ENCODE data around the gene FAM136A. TPM values are rescaled to one million over a fixed set of nuclear protein-coding genes. Genes with fewer than 3 reads are reported as not detected.

The FAM136A gene
- 10 to 100 TPM; 48.0 to 49.8 TPM for total RNA-seq

- intact Hi-C loops (cut with micrococcal nuclease), result loop anchor here (1.0 to 5.0 kb wide), 5 partner anchors 8 to 577 kb away; partner anchors contain the start of genes C2orf42, GMCL1 and SNRPG
- Mint-ChIP-seq H3K9me3 (no peaks in the 10 kb centered on the region), H3K27me3 (no peaks in the 10 kb centered on the region), H3K4me1 (ENCODE audit: low read depth) (peaks cover 27% of the 10 kb centered on the region), H3K36me3 (peaks cover 23% of the 10 kb centered on the region), H3K27ac (peak within 1 kb of the TSS; percentile 92), H3K4me3 (peak within 1 kb of the TSS; percentile 86)
- peak; percentile 93 for DNase-seq
- CTCF ChIA-PET, result interaction anchor here (0.7 to 6.6 kb wide), 14 partner anchors 8 to 577 kb away, joined by 3 to 139 read pairs (median 4); partner anchors contain the start of genes PCYOX1 and SNRPG
- POLR2A ChIA-PET, result interaction anchor here (1.0 to 1.7 kb wide), 3 partner anchors 8 to 111 kb away, joined by 3 to 11 read pairs (median 3); partner anchors contain the start of genes C2orf42 and SNRPG
Observed at GRCh38 chr2:70301344-70302194, at the start of gene FAM136A. Gene FAM136A (minus strand): TSS chr2:70302067. CDS start chr2:70302011, 56 bp downstream.

- intact Hi-C loops (cut with micrococcal nuclease), result no loop called here
- H3K9me3 Mint-ChIP-seq, result no peaks in the 10 kb centered on the region
- no peak for DNase-seq
- no peaks in the 10 kb centered on the region for H3K4me1 Mint-ChIP-seq (ENCODE audit: low read depth)
- ChIA-PET POLR2A (no interaction called here), CTCF (interaction anchor here (1.0 kb wide), 1 partner anchor 46 kb away, joined by 4 read pairs; no protein-coding TSS in a partner anchor)
- H3K27ac Mint-ChIP-seq, result no peak overlapping the region
- no peak overlapping the region for H3K4me3 Mint-ChIP-seq
- H3K27me3 Mint-ChIP-seq, result peaks cover 10% of the 10 kb centered on the region
- H3K36me3 Mint-ChIP-seq, result no peaks in the 10 kb centered on the region
Observed at GRCh38 chr2:70349921-70350685, 48.2 kb upstream of the FAM136A start.

- DNase-seq, result no peak
- H3K36me3 Mint-ChIP-seq, result no peaks in the 10 kb centered on the region
- no peak overlapping the region for H3K27ac Mint-ChIP-seq
- ChIA-PET CTCF (no interaction called here), POLR2A (no interaction called here)
- intact Hi-C loops (cut with micrococcal nuclease), result no loop called here
- no peak overlapping the region for H3K4me3 Mint-ChIP-seq
- no peaks in the 10 kb centered on the region for H3K4me1 Mint-ChIP-seq (ENCODE audit: low read depth)
- H3K27me3 Mint-ChIP-seq, result peaks cover 9% of the 10 kb centered on the region
- no peaks in the 10 kb centered on the region for H3K9me3 Mint-ChIP-seq
Observed at GRCh38 chr2:70347831-70348230, 46.0 kb upstream of the FAM136A start.

- Mint-ChIP-seq H3K27ac (no peak overlapping the region), H3K9me3 (no peaks in the 10 kb centered on the region), H3K4me3 (no peak overlapping the region), H3K27me3 (peaks cover 1% of the 10 kb centered on the region), H3K36me3 (no peaks in the 10 kb centered on the region), H3K4me1 (ENCODE audit: low read depth) (no peaks in the 10 kb centered on the region)
- CTCF ChIA-PET, result interaction anchor here (5.1 kb wide), 1 partner anchor 273 kb away, joined by 99 read pairs; no protein-coding TSS in a partner anchor
- POLR2A ChIA-PET, result no interaction called here
- DNase-seq, result no peak
- intact Hi-C loops (cut with micrococcal nuclease), result no loop called here
Observed at GRCh38 chr2:70344195-70344594, 42.3 kb upstream of the FAM136A start.

GRCh38 chr2:70341477-70341765 is 39.6 kb upstream of the FAM136A start:
- Mint-ChIP-seq H3K9me3 (no peaks in the 10 kb centered on the region), H3K36me3 (no peaks in the 10 kb centered on the region), H3K4me1 (ENCODE audit: low read depth) (no peaks in the 10 kb centered on the region), H3K27ac (no peak overlapping the region), H3K27me3 (peaks cover 1% of the 10 kb centered on the region), H3K4me3 (no peak overlapping the region)
- ChIA-PET POLR2A (no interaction called here), CTCF (interaction anchor here (0.5 to 5.1 kb wide), 13 partner anchors 9 to 447 kb away, joined by 3 to 99 read pairs (median 4); no protein-coding TSS in a partner anchor)
- DNase-seq, result no peak
- intact Hi-C loops (cut with micrococcal nuclease), result loop anchor here (1.0 kb wide), 3 partner anchors 276 to 307 kb away; no protein-coding TSS in a partner anchor

GRCh38 chr2:70340761-70341476 is 39.1 kb upstream of the FAM136A start:
- POLR2A ChIA-PET, result no interaction called here
- H3K27ac Mint-ChIP-seq, result no peak overlapping the region
- no peaks in the 10 kb centered on the region for H3K36me3 Mint-ChIP-seq
- CTCF ChIA-PET, result interaction anchor here (0.7 to 5.1 kb wide), 17 partner anchors 8 to 428 kb away, joined by 3 to 99 read pairs (median 4); partner anchors contain the start of gene TGFA
- intact Hi-C loops (cut with micrococcal nuclease), result loop anchor here (1.0 kb wide), 3 partner anchors 276 to 307 kb away; no protein-coding TSS in a partner anchor
- H3K27me3 Mint-ChIP-seq, result peaks cover 1% of the 10 kb centered on the region
- no peaks in the 10 kb centered on the region for H3K9me3 Mint-ChIP-seq
- peak; percentile 44 for DNase-seq
- no peak overlapping the region for H3K4me3 Mint-ChIP-seq
- H3K4me1 Mint-ChIP-seq (ENCODE audit: low read depth), result no peaks in the 10 kb centered on the region

GRCh38 chr2:70340075-70340474 is 38.2 kb upstream of the FAM136A start:
- H3K27ac Mint-ChIP-seq, result no peak overlapping the region
- H3K4me3 Mint-ChIP-seq, result no peak overlapping the region
- H3K9me3 Mint-ChIP-seq, result no peaks in the 10 kb centered on the region
- H3K4me1 Mint-ChIP-seq (ENCODE audit: low read depth), result no peaks in the 10 kb centered on the region
- no peaks in the 10 kb centered on the region for H3K36me3 Mint-ChIP-seq
- DNase-seq, result no peak
- ChIA-PET CTCF (interaction anchor here (0.7 to 5.1 kb wide), 16 partner anchors 8 to 427 kb away, joined by 3 to 99 read pairs (median 4); partner anchors contain the start of gene TGFA), POLR2A (interaction anchor here (0.7 kb wide), 1 partner anchor 279 kb away, joined by 8 read pairs; no protein-coding TSS in a partner anchor)
- H3K27me3 Mint-ChIP-seq, result peaks cover 1% of the 10 kb centered on the region
- intact Hi-C loops (cut with micrococcal nuclease), result no loop called here

- intact Hi-C loops (cut with micrococcal nuclease), result no loop called here
- Mint-ChIP-seq H3K36me3 (no peaks in the 10 kb centered on the region), H3K27ac (no peak overlapping the region), H3K9me3 (no peaks in the 10 kb centered on the region), H3K27me3 (peaks cover 1% of the 10 kb centered on the region), H3K4me3 (no peak overlapping the region), H3K4me1 (ENCODE audit: low read depth) (no peaks in the 10 kb centered on the region)
- CTCF ChIA-PET, result interaction anchor here (0.9 to 1.6 kb wide), 3 partner anchors 33 to 311 kb away, joined by 5 to 7 read pairs (median 5); no protein-coding TSS in a partner anchor
- no peak for DNase-seq
- POLR2A ChIA-PET, result no interaction called here
Observed at GRCh38 chr2:70336552-70336951, 34.7 kb upstream of the FAM136A start.

- intact Hi-C loops (cut with micrococcal nuclease), result no loop called here
- no peak overlapping the region for H3K27ac Mint-ChIP-seq
- H3K36me3 Mint-ChIP-seq, result no peaks in the 10 kb centered on the region
- no peaks in the 10 kb centered on the region for H3K27me3 Mint-ChIP-seq
- ChIA-PET POLR2A (no interaction called here), CTCF (interaction anchor here (0.5 to 0.6 kb wide), 2 partner anchors 29 to 324 kb away, joined by 3 read pairs; partner anchors contain the start of gene FAM136A)
- H3K9me3 Mint-ChIP-seq, result no peaks in the 10 kb centered on the region
- no peak overlapping the region for H3K4me3 Mint-ChIP-seq
- no peaks in the 10 kb centered on the region for H3K4me1 Mint-ChIP-seq (ENCODE audit: low read depth)
- DNase-seq, result no peak
Observed at GRCh38 chr2:70331012-70331411, 29.1 kb upstream of the FAM136A start.

GRCh38 chr2:70330476-70330875 is 28.6 kb upstream of the FAM136A start:
- DNase-seq, result no peak
- ChIA-PET POLR2A (interaction anchor here (0.6 kb wide), 1 partner anchor 37 kb away, joined by 3 read pairs; the partner anchor contains the start of gene SNRPG), CTCF (interaction anchor here (0.6 to 2.4 kb wide), 2 partner anchors 287 to 325 kb away, joined by 3 to 7 read pairs; no protein-coding TSS in a partner anchor)
- Mint-ChIP-seq H3K36me3 (no peaks in the 10 kb centered on the region), H3K27ac (no peak overlapping the region), H3K9me3 (no peaks in the 10 kb centered on the region), H3K4me3 (no peak overlapping the region), H3K4me1 (ENCODE audit: low read depth) (no peaks in the 10 kb centered on the region), H3K27me3 (no peaks in the 10 kb centered on the region)
- intact Hi-C loops (cut with micrococcal nuclease), result no loop called here

- no peaks in the 10 kb centered on the region for H3K4me1 Mint-ChIP-seq (ENCODE audit: low read depth)
- ChIA-PET CTCF (interaction anchor here (2.4 kb wide), 1 partner anchor 289 kb away, joined by 7 read pairs; no protein-coding TSS in a partner anchor), POLR2A (interaction anchor here (0.6 kb wide), 2 partner anchors 41 to 215 kb away, joined by 3 read pairs; no protein-coding TSS in a partner anchor)
- no peaks in the 10 kb centered on the region for H3K27me3 Mint-ChIP-seq
- no peak overlapping the region for H3K27ac Mint-ChIP-seq
- intact Hi-C loops (cut with micrococcal nuclease), result no loop called here
- no peaks in the 10 kb centered on the region for H3K36me3 Mint-ChIP-seq
- DNase-seq, result no peak
- no peak overlapping the region for H3K4me3 Mint-ChIP-seq
- H3K9me3 Mint-ChIP-seq, result no peaks in the 10 kb centered on the region
Observed at GRCh38 chr2:70328921-70329561, 27.2 kb upstream of the FAM136A start.

Data from activated CD4-positive, alpha-beta memory T cell treated with anti-CD3 and anti-CD28 coated beads for 36 hours (primary cell).